Measurements from ENCODE around the gene MAML3.
A peak's percentile ranks its signal among the peaks of the same experiment; 100 is the strongest.

The MAML3 gene

DNA sequence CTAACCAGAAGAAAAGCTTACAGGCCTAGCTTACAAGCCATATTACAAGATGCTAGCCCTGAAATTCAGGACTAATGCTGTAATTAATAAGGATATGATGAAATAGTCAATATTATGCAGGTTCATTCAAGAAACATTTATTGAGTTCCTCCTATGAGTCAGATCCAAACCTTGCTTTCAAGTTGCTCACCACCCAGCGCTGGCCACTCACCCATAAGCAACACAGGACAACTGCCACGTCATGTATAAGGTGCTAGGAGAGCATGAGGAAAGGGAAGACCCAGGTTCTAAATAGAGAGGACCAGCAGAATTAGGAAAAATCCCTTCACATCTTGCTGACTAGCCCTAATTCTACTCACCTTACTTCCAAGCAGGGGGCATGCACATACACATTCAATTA is 23.3 kb downstream of the MAML3 start:
- no peaks in the 10 kb centered on the region for H3K9me3 Mint-ChIP-seq
- H3K36me3 Mint-ChIP-seq = peaks cover 0 to 3% of the 10 kb centered on the region in 2 donors
- DNase-seq (no peak), ATAC-seq (replicated peaks) (peak; percentile 64 to 74)
- H3K4me3 Mint-ChIP-seq = no peak overlapping the region
- H3K27me3 Mint-ChIP-seq = peaks cover 9 to 13% of the 10 kb centered on the region in 2 donors
- no peak overlapping the region for H3K27ac Mint-ChIP-seq
- peaks cover 16 to 25% of the 10 kb centered on the region in 2 donors for H3K4me1 Mint-ChIP-seq

DNA sequence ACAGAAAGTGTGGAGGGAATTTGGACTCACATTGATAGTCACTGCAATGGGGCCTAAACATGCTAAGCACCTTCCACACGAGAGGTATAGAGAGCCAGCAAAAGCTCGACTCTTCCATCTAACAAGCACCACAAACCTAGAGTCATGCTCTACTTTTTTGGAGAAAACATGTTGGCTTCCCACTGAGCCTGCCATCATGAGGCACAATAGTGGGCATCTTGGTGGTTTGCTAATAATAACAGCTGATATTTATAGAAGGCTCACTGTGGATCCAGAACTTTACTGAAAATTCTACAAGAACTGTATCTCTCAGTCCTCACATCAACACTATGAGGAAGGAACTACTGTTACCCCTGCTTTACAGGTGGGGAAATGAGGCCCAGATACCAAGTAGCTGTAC is 26.6 kb downstream of the MAML3 start:
- Mint-ChIP-seq H3K27me3 (peaks cover 9 to 13% of the 10 kb centered on the region in 2 donors), H3K9me3 (no peaks in the 10 kb centered on the region), H3K36me3 (peaks cover 0 to 3% of the 10 kb centered on the region in 2 donors), H3K27ac (no peak overlapping the region), H3K4me3 (no peak overlapping the region), H3K4me1 (peaks cover 18% of the 10 kb centered on the region in 2 donors)
- ATAC-seq (replicated peaks) (no peak), DNase-seq (no peak)

DNA sequence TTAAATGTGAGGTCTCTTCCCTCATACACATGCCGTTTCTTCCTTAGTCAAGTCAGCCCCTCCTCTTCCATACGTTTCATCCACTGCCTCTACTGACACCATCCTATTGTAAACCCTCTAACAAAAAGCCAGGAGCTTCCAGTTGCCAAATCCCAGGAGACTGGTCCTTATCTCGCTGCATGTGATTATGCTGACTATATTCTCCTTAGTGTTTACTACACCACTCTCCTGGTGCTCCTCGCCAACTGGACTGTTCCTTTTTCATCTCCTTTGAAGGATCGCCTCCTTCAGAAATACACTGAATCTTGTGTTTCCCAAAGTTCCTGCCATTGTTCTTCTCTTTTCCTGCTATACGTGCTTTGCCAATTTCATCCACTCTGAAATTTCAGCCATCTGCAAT is 27.7 kb downstream of the MAML3 start:
- Mint-ChIP-seq H3K4me1 (peaks cover 6 to 12% of the 10 kb centered on the region in 2 donors), H3K4me3 (no peak overlapping the region)
- no peak for ATAC-seq (replicated peaks)

DNA sequence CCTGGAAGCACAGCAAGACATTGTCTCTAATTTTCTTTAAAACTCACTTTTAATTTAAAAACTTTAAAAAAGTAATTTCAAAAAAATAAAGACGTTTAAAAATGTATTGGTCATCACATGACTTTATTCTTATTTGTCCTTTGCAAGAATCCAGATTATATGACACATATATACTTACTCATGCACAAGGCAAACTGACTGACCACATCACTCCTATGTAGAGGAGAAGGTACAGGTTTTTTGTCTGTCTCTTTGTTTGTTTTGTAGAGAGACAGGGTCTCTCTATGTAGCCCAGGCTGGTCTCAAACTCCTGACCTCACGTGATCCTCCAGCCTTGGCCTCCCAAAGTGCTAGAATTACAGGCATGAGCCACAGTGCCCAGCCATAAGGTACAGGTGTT is 28.6 kb downstream of the MAML3 start:
- peaks cover 6 to 12% of the 10 kb centered on the region in 2 donors for H3K4me1 Mint-ChIP-seq
- H3K27ac Mint-ChIP-seq = no peak overlapping the region
- no peak overlapping the region for H3K4me3 Mint-ChIP-seq
- no peaks in the 10 kb centered on the region for H3K9me3 Mint-ChIP-seq
- ATAC-seq (replicated peaks) (no peak), DNase-seq (no peak)
- peaks cover 9 to 13% of the 10 kb centered on the region in 2 donors for H3K27me3 Mint-ChIP-seq
- peaks cover 0 to 3% of the 10 kb centered on the region in 2 donors for H3K36me3 Mint-ChIP-seq

More for the DNA sequence above, 27.7 kb downstream of the MAML3 start:
- H3K27ac Mint-ChIP-seq = no peak overlapping the region
- no peaks in the 10 kb centered on the region for H3K9me3 Mint-ChIP-seq
- peaks cover 0 to 3% of the 10 kb centered on the region in 2 donors for H3K36me3 Mint-ChIP-seq
- DNase-seq = no peak
- peaks cover 9 to 13% of the 10 kb centered on the region in 2 donors for H3K27me3 Mint-ChIP-seq

DNA sequence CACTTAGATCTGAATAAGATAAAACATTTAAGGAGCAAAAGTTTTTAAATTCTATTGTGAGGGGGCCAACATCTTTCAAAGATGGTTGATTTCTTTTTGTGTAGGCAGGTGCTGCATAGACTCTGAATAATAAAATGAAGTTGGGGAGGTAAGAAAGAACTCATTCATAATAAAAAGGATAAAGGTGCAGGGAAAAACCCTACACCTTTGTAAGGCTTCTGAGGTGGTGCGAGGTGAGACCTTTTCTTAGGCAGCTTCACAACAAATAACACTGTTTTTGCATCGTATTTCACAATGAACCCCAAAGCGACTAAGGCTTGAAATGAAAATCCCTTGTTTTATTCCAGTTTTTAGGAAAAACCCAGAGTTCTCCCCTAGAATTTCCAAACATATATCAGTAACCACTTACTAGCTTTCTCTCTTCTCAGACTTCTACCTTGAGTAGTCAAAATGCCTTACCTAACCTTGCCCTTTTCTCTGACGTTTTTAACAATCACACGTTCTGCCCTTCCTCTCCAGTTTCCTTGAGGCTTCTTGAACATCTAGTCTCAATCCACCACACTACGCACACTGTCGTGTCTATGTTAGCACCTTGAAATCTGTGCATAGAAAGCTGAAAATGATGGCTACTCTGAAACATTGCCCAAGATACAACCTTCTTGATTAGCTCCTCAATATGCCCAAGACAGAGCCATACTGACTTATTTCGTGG is 30.2 kb downstream of the MAML3 start:
- no peak overlapping the region for H3K4me3 Mint-ChIP-seq
- peaks cover 0 to 3% of the 10 kb centered on the region in 2 donors for H3K36me3 Mint-ChIP-seq
- H3K27ac Mint-ChIP-seq = no peak overlapping the region
- ATAC-seq (replicated peaks) (no peak), DNase-seq (no peak)
- no peaks in the 10 kb centered on the region for H3K9me3 Mint-ChIP-seq
- H3K27me3 Mint-ChIP-seq = peaks cover 9 to 13% of the 10 kb centered on the region in 2 donors
- H3K4me1 Mint-ChIP-seq = peaks cover 15 to 16% of the 10 kb centered on the region in 2 donors

DNA sequence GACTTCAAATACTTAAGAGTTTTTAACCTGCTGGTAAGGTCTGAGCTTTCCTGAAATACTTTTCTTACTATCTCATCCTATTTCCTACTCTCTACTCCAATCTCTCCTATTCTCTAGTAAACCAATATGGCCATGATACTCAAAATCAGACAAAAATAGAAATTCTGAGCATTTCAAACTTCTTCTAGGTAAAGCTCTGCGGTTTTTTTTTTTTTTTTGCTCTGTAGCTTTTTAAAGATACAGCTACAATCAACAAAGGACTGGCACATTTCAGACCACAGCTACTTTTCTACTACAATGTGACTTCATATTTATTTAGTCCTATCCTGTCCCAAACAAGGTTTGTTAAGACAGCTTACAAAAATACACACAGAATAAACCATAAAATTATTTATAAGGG is 31.1 kb downstream of the MAML3 start:
- Mint-ChIP-seq H3K9me3 (no peaks in the 10 kb centered on the region), H3K36me3 (peaks cover 0 to under 1% of the 10 kb centered on the region in 2 donors), H3K4me1 (peaks cover 10 to 14% of the 10 kb centered on the region in 2 donors), H3K27me3 (peaks cover 9 to 10% of the 10 kb centered on the region in 2 donors), H3K27ac (no peak overlapping the region), H3K4me3 (no peak overlapping the region)
- DNase-seq (no peak), ATAC-seq (replicated peaks) (no peak)

DNA sequence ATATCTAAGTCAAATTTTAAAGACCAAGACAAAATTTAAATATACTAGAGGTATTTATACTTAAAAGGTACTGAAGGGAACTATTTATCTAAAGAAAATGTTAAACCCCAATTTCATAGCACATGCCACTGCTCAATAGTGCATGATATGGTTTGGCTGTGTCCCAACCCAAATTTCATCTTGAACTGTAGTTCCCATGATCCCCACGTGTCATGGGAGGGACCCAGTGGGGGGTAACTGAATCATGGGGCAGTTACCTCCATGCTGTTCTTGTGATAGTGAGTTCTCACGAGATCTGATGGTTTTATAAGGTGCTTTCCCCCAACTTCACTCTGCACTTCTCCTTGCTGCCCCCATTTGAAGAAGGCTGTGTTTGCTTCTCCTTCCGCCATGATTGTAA is 32.3 kb downstream of the MAML3 start:
- peaks cover 4 to 5% of the 10 kb centered on the region in 2 donors for H3K27me3 Mint-ChIP-seq
- no peaks in the 10 kb centered on the region for H3K36me3 Mint-ChIP-seq
- no peak overlapping the region for H3K27ac Mint-ChIP-seq
- ATAC-seq (replicated peaks) (no peak), DNase-seq (no peak)
- peaks cover 9 to 17% of the 10 kb centered on the region in 2 donors for H3K4me1 Mint-ChIP-seq
- no peak overlapping the region for H3K4me3 Mint-ChIP-seq
- no peaks in the 10 kb centered on the region for H3K9me3 Mint-ChIP-seq

DNA sequence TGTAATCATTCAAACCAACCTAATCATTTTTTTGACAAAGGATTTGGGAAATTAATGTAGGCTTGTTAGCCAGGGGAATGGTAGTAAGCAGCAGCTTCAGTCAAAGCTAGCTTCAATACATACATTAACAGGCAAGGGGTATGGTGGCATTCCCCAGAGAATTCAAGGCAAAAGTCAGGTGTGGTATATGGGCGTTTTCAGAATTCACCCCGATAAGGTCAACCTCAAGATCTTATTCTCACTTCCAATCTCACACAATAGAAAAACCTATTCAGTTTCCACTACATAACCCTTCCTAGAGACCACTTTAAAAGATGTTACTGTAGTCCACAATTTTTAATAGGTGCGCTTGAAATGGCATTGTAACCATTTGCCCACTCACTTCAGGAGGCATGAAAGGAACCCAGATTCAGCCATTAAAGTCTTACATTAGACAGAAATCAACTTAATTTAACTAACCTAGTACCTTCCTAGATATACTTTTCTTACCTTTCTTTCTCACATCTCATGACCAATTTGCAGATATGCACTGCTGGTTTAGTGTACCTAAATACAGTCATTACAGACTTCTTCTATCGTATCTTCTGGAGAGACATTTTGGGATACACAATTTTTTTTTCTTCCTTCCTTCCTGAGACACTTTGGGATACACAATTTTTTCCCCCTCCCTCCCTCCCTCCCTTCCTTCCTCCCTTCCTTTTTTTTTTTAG is 34.9 kb downstream of the MAML3 start:
- H3K27ac Mint-ChIP-seq = peak overlapping the region; percentile 22
- DNase-seq (no peak), ATAC-seq (replicated peaks) (peak; percentile 82 to 91)
- no peaks in the 10 kb centered on the region for H3K36me3 Mint-ChIP-seq
- H3K27me3 Mint-ChIP-seq = peaks cover 0 to under 1% of the 10 kb centered on the region in 2 donors
- peaks cover 22 to 35% of the 10 kb centered on the region in 2 donors for H3K4me1 Mint-ChIP-seq
- no peak overlapping the region for H3K4me3 Mint-ChIP-seq
- H3K9me3 Mint-ChIP-seq = no peaks in the 10 kb centered on the region

DNA sequence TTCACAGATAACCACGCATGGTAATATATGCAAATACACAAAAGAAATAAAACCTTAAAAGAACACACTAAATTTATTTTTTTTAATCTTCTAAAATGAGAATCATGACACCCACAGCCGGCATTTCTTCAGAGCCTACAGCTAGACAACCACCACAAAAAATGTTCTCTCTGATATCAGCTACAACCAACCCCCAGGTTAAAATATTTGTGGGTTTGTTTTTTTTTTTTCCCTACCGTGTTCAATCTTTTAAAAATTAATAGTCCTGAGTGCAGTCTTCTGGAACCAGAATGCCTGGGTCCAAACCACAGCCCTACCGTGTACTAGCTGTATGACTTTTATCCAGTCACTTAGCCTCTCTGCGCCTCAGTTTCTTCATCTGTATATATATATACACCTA is 36.0 kb downstream of the MAML3 start:
- ATAC-seq (replicated peaks) = no peak
- H3K4me1 Mint-ChIP-seq = peaks cover 28 to 47% of the 10 kb centered on the region in 2 donors
- no peaks in the 10 kb centered on the region for H3K9me3 Mint-ChIP-seq
- H3K27ac Mint-ChIP-seq = no peak overlapping the region
- peaks cover 0 to 5% of the 10 kb centered on the region in 2 donors for H3K27me3 Mint-ChIP-seq
- H3K4me3 Mint-ChIP-seq = no peak overlapping the region
- H3K36me3 Mint-ChIP-seq = no peaks in the 10 kb centered on the region
- DNase-seq = no peak

DNA sequence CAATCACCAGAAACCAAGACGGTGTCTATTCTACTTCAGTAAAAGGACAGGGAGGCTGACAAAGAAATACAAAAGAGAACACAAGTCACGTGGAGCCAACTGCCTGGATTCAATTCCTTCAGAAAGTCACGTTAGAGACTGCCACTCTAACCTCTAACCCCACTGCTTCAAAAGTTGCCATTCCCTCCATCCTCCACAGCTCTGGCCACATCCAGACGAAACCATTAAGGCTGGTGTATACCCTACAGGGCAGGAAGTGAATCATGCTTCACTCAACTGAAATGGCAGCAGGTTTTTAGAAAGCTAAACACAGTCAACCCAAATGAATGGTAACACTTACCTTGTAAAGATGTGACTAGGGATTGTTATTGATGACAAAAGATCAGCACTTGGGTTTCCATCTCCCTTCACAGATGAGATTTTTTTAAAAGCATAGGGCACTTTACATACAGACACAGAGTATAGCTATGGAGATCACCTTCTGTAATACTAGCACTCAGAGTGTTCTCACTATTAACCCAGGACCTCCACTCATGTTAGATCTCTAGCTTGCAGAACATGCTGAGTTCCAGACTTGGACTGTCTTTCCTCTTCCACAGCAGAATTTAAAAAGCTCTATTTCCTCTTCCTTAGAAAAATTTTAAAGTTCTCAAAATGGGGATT is 37.4 kb downstream of the MAML3 start:
- peaks cover 26 to 55% of the 10 kb centered on the region in 2 donors for H3K4me1 Mint-ChIP-seq
- H3K9me3 Mint-ChIP-seq = no peaks in the 10 kb centered on the region
- peaks cover 2 to 5% of the 10 kb centered on the region in 2 donors for H3K27me3 Mint-ChIP-seq
- no peaks in the 10 kb centered on the region for H3K36me3 Mint-ChIP-seq
- H3K27ac Mint-ChIP-seq = no peak overlapping the region
- ATAC-seq (replicated peaks) (peak; percentile 64 to 67), DNase-seq (no peak)
- H3K4me3 Mint-ChIP-seq = no peak overlapping the region

DNA sequence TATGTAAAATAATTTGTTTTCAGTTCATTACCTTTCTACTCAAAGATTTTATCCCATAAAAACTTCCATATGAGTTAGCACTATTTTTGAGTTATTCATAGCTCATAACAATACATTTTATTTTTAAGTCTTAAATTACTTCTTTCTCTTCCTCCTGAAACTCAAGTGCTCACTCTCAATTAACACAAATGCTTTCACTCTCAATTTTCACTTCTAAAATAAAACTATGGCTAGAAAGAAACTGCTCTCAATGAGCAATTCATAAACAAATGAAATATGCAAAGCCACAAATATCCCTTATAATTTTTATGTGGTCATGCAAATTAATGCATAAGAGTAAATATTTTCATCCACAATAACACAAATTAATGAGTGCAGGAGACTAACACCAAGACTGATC is 38.8 kb downstream of the MAML3 start:
- ATAC-seq (replicated peaks) (no peak), DNase-seq (no peak)
- H3K4me3 Mint-ChIP-seq = peak overlapping the region in 1 of 2 donors; percentile 4
- peaks cover 3 to 5% of the 10 kb centered on the region in 2 donors for H3K27me3 Mint-ChIP-seq
- H3K27ac Mint-ChIP-seq = no peak overlapping the region
- no peaks in the 10 kb centered on the region for H3K9me3 Mint-ChIP-seq
- H3K36me3 Mint-ChIP-seq = no peaks in the 10 kb centered on the region
- peaks cover 26 to 55% of the 10 kb centered on the region in 2 donors for H3K4me1 Mint-ChIP-seq

DNA sequence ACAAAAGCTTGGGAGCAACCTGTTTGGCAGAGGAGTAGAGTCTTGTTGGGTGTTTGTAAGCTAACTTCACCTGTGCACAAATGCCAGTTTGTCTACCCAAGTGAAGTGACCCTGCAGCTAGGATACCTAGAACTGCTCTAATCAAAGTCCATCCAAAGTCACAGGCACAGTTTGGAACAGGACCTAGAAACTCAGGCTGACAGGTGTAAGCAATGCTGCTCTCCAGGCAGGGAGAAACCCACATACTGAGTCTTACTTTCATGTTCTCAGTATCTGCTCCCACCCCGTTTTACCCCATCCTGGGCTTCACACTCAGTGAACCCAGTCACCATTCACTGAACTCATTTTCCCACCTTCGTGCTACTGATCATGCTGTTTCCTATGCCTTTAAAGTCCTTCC is 40.3 kb downstream of the MAML3 start:
- Mint-ChIP-seq H3K27me3 (peaks cover 3 to 5% of the 10 kb centered on the region in 2 donors), H3K4me1 (peaks cover 28 to 49% of the 10 kb centered on the region in 2 donors), H3K9me3 (no peaks in the 10 kb centered on the region), H3K27ac (no peak overlapping the region), H3K36me3 (no peaks in the 10 kb centered on the region), H3K4me3 (no peak overlapping the region)
- DNase-seq (no peak), ATAC-seq (replicated peaks) (peak; percentile 34 to 47)

DNA sequence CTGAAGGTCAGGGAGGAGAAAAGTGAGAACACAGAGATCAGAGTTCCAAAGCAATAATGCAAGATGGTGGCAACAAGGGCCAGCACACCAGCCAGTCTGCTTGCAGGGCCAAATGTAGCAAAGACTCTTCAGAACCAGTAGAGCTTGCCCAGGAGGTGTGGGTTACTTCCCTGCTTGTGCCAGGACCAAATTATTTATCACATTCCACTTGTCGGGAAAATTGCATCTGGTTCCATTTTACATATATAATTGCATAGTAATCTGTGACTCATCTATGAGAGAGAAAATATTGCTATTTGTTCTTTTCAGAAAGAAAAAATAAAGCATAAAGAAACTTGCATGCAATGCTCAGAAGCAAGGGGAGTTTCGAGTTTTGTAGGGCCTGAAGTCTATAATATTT is 41.4 kb downstream of the MAML3 start:
- no peaks in the 10 kb centered on the region for H3K36me3 Mint-ChIP-seq
- H3K9me3 Mint-ChIP-seq = no peaks in the 10 kb centered on the region
- H3K27me3 Mint-ChIP-seq = peaks cover 5 to 8% of the 10 kb centered on the region in 2 donors
- no peak overlapping the region for H3K4me3 Mint-ChIP-seq
- H3K4me1 Mint-ChIP-seq = peaks cover 35 to 58% of the 10 kb centered on the region in 2 donors
- H3K27ac Mint-ChIP-seq = no peak overlapping the region
- DNase-seq (no peak), ATAC-seq (replicated peaks) (no peak)

DNA sequence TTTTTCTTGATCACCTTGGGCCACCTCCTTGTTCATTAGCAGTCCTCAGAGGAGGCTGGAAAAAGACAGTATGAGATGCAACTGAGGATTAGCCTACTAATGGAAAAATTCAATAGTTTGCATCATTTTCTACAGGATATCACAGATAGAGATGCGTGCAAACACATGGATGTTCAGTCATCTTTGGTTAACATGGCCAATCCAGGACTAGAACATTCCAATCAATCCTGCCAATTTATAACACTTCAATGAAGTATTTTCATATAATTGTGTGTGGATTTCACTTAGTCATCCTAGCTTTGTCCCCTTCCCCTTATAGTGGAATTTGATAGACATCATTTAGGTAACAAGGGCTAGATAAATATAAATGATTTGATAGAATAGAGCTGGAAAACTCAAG is 42.7 kb downstream of the MAML3 start:
- DNase-seq (no peak), ATAC-seq (replicated peaks) (no peak)
- no peak overlapping the region for H3K4me3 Mint-ChIP-seq
- no peaks in the 10 kb centered on the region for H3K9me3 Mint-ChIP-seq
- no peaks in the 10 kb centered on the region for H3K36me3 Mint-ChIP-seq
- peaks cover 7 to 8% of the 10 kb centered on the region in 2 donors for H3K27me3 Mint-ChIP-seq
- peaks cover 31 to 50% of the 10 kb centered on the region in 2 donors for H3K4me1 Mint-ChIP-seq
- no peak overlapping the region for H3K27ac Mint-ChIP-seq

Data from stimulated activated naive B cell treated with anti-CD40 and anti-IgM and Interleukin-4, amounts not matched to agents 10 μg/mL and 1 μg/mL and 100 μg/mL, for 72 hours (primary cell).